Lung microvascular endothelial cell (primary cell): ENCODE data around the gene MFN1. TPM values are rescaled to one million over a fixed set of nuclear protein-coding genes. Genes with fewer than 3 reads are reported as not detected.
A peak's percentile ranks its signal among the peaks of the same experiment; 100 is the strongest.

Experiments used
- DNase-seq, 2 donors: peaks; one replicate each; pipeline versions ENCODE4 v3.0.0 to v3.0.0-alpha.2; 2010; ENCODE audit warnings: low read depth in 2 of 2
- total RNA-seq: library from RNA; depleted of rRNA; stranded (reverse); fragments of >200 nt; gene quantifications from 2 replicates; pipeline ENCODE4 v1.2.1, GENCODE V29; 2014

MFN1 gene
- total RNA-seq, 1 donor from 2014 or later = 33.5 TPM

- no peak for DNase-seq
These were observed 11.1 kb upstream of the MFN1 start for GRCh38 chr3:179336345-179336929.

- DNase-seq = peak in 1 of 2 donors; percentile 5
These were observed 960 bp downstream of the MFN1 start for GRCh38 chr3:179348325-179349013.

- no peak for DNase-seq
These were observed 8.5 kb downstream of the MFN1 start for GRCh38 chr3:179355996-179356395.

- DNase-seq = no peak
These were observed 15.8 kb downstream of the MFN1 start for GRCh38 chr3:179363332-179363731.

GRCh38 chr3:179369621-179370020 lies 22.1 kb downstream of the MFN1 start:
- no peak for DNase-seq

GRCh38 chr3:179373938-179374337 lies 26.4 kb downstream of the MFN1 start:
- DNase-seq = no peak

- no peak for DNase-seq
These were observed 27.8 kb downstream of the MFN1 start for GRCh38 chr3:179375091-179375999.

- DNase-seq = no peak
These were observed 29.0 kb downstream of the MFN1 start for GRCh38 chr3:179376474-179376873.

GRCh38 chr3:179391906-179392305 lies 44.4 kb downstream of the MFN1 start:
- DNase-seq = no peak

- DNase-seq = no peak
These were observed 51.2 kb downstream of the MFN1 start for GRCh38 chr3:179398574-179399231.

GRCh38 chr3:179401561-179401960 lies 54.1 kb downstream of the MFN1 start:
- no peak for DNase-seq

GRCh38 chr3:179402963-179403362 lies 55.5 kb downstream of the MFN1 start:
- no peak for DNase-seq

- no peak for DNase-seq
These were observed 56.8 kb downstream of the MFN1 start for GRCh38 chr3:179404307-179404706.

GRCh38 chr3:179410331-179410730 lies 62.8 kb downstream of the MFN1 start:
- DNase-seq = no peak

GRCh38 chr3:179410999-179411398 lies 63.5 kb downstream of the MFN1 start:
- DNase-seq = no peak

GRCh38 chr3:179414804-179415203 lies 67.3 kb downstream of the MFN1 start:
- no peak for DNase-seq

GRCh38 chr3:179415377-179415776 lies 67.9 kb downstream of the MFN1 start:
- DNase-seq = no peak

GRCh38 chr3:179416681-179417080 lies 69.2 kb downstream of the MFN1 start:
- DNase-seq = no peak

GRCh38 chr3:179418610-179419009 lies 71.1 kb downstream of the MFN1 start:
- DNase-seq = no peak

- DNase-seq = peak; percentile 50 to 64
These were observed 74.0 kb downstream of the MFN1 start for GRCh38 chr3:179421500-179421899.

- DNase-seq = no peak
These were observed 77.6 kb downstream of the MFN1 start for GRCh38 chr3:179425075-179425474.
